ENCODE data around the gene VIPR1.

The VIPR1 gene

DNA sequence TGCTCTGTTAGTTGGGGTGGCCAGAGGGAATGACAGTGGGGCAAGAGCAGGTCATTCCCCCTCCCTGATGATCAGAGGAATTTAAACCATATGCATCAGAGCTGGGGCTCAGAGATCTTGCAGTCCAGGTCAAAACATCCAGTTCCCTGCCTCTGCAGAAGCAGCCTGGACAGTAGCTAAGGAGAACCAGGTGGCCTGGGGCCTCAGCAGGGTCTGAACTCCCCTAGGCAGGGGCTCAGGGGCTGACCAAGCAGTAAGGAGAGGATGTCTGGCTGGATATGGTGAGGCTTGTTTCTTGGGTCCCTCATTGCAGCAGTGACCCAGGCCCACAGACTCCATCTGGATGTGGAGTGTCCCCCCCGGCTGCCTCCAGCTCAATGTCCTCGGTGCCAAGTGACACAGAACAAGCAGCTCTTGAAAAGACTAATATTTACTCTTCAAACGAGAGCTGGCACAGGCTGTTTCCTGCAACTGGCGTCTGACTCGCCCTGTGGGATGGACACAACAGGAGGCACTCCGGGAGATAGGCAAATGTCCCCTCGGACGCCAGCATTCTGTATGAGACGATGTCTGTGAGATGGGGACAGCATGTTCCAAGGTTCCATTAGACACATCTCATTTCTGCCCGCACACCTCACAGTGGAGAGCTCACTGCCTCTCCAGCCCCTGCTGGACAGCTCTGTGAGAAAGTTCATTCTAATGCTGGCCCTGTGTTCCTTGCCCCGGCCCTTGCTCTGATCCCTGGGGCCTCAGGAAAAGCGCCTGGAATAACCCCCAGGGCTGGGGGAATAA is 42.2 kb downstream of the VIPR1 start:
- Histone ChIP-seq H3K4me1 (no peaks in the 10 kb centered on the region), H3K27ac (no peak overlapping the region), H3K4me3 (ENCODE audit: low read depth, low read length) (no peak overlapping the region), H3K9ac (no peak overlapping the region), H3K79me2 (no peaks in the 10 kb centered on the region), H3K36me3 (ENCODE audit: control insufficient read depth, insufficient read depth, low read length) (no peaks in the 10 kb centered on the region), H2AFZ (no peak overlapping the region), H3K9me3 (ENCODE audit: control insufficient read depth, low read length) (no peaks in the 10 kb centered on the region), H3K27me3 (ENCODE audit: control insufficient read depth, insufficient read depth, low read length) (no peaks in the 10 kb centered on the region), H3K4me2 (ENCODE audit: low read length) (no peak overlapping the region)
- TF ChIP-seq CTCF (IDR thresholded peaks at IDR 0.05) = no peak

GRCh38 chr3:42545284-42545900 is 42.9 kb downstream of the VIPR1 start:
- TF ChIP-seq CTCF (IDR thresholded peaks at IDR 0.05) = no peak
- Histone ChIP-seq H3K27ac (peak overlapping the region; percentile 34), H3K9me3 (ENCODE audit: control insufficient read depth, low read length) (no peaks in the 10 kb centered on the region), H2AFZ (no peak overlapping the region), H3K27me3 (ENCODE audit: control insufficient read depth, insufficient read depth, low read length) (no peaks in the 10 kb centered on the region), H3K4me2 (ENCODE audit: low read length) (no peak overlapping the region), H3K36me3 (ENCODE audit: control insufficient read depth, insufficient read depth, low read length) (no peaks in the 10 kb centered on the region), H3K4me3 (ENCODE audit: low read depth, low read length) (no peak overlapping the region), H3K4me1 (no peaks in the 10 kb centered on the region), H3K79me2 (no peaks in the 10 kb centered on the region), H3K9ac (no peak overlapping the region)

DNA sequence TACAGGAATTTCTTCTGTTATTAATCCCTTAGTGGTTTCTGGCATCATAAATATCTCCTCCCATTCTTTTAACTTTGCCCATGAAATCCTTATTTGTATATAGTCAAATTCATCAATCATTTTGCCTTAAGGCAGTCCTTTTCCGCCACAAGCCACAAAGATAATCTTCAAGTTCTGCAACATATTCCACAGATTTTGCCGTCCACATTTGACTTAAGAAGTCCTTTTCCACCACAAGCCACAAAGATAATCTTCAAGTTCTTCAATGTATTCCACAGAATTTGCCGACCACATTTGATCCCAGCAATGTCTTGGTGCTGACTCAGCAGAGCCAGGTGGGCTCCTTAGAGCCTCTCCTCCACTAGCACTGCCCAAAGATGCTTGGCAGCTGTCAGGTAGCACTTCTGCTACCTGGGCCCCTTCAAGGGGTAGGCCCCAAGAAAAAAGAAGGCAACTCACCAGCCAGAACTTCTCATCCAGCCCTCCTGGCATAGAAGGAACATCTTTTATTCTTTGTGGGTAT is 44.3 kb downstream of the VIPR1 start:
- no peaks in the 10 kb centered on the region for H3K4me1 ChIP-seq

DNA sequence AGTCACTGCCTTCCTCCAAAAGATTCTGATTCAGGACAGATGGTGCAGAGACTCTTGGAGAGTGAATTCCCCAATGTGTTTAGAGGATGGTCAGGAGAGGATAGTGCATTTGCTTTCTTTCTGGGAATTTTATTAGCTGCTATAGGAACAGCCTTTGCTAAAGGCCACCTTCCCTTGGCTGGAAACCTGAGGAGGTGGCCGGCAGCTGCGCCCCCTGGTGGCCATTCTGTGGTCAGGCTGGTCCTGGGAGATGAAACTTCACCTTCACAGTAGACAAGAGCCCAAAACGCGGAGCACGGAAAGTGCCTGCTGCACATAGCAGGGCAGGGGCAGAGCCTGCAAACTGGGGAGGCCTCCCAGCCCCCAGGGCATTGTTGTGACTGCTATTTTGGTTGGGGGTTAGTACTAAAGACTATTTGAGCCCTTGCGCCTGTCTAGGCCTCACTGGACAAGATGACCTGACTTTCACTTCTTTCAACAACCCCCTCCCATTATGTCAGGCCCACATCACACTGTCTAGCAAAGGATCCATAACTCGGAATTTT is 45.0 kb downstream of the VIPR1 start:
- peak; percentile 95 for TF ChIP-seq CTCF (IDR thresholded peaks at IDR 0.05)
- Histone ChIP-seq H3K79me2 (no peaks in the 10 kb centered on the region), H3K9me3 (ENCODE audit: control insufficient read depth, low read length) (no peaks in the 10 kb centered on the region), H3K4me1 (no peaks in the 10 kb centered on the region), H3K27me3 (ENCODE audit: control insufficient read depth, insufficient read depth, low read length) (no peaks in the 10 kb centered on the region), H2AFZ (no peak overlapping the region), H3K36me3 (ENCODE audit: control insufficient read depth, insufficient read depth, low read length) (no peaks in the 10 kb centered on the region), H3K9ac (no peak overlapping the region), H3K4me3 (ENCODE audit: low read depth, low read length) (no peak overlapping the region), H3K27ac (peak overlapping the region; percentile 3), H3K4me2 (ENCODE audit: low read length) (no peak overlapping the region)

More for the DNA sequence above, 44.3 kb downstream of the VIPR1 start:
- no peaks in the 10 kb centered on the region for H3K27me3 ChIP-seq (ENCODE audit: control insufficient read depth, insufficient read depth, low read length)
- no peaks in the 10 kb centered on the region for H3K36me3 ChIP-seq (ENCODE audit: control insufficient read depth, insufficient read depth, low read length)
- no peak for TF ChIP-seq CTCF (IDR thresholded peaks at IDR 0.05)
- H3K9ac ChIP-seq = no peak overlapping the region
- no peaks in the 10 kb centered on the region for H3K79me2 ChIP-seq
- no peak overlapping the region for H3K4me2 ChIP-seq (ENCODE audit: low read length)
- no peak overlapping the region for H3K4me3 ChIP-seq (ENCODE audit: low read depth, low read length)
- H3K9me3 ChIP-seq (ENCODE audit: control insufficient read depth, low read length) = no peaks in the 10 kb centered on the region
- H2AFZ ChIP-seq = no peak overlapping the region
- H3K27ac ChIP-seq = no peak overlapping the region

All from parathyroid adenoma (tissue), 2 donors.